ENCODE results near the gene SMTNL2. TPM values are rescaled to one million over a fixed set of nuclear protein-coding genes. Genes with fewer than 3 reads are reported as not detected.
A peak's percentile ranks its signal among the peaks of the same experiment; 100 is the strongest.

Gene SMTNL2
- total RNA-seq, 1 donor = not detected

DNA sequence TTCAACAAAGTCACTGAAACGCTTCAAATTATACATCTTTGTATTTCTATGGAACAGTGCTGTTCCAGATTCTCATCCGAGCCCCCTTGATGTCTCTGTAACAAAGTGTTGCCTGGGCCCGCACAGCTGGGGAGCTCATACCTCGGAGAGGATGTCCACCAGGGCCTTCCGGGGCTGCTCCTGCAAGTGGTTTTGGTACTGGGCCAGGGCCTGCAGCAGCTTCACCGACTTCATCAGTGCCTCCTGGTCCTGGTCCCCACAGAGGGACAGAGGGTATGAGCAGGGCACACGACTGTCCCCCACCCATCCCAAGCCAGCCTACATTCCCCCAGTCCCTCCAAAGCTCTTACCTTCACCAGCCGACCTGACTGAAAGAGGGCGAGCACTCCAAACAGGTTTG is 30.7 kb upstream of the SMTNL2 start:
- H3K9me3 ChIP-seq (ENCODE audit: low read depth, low read length) = no peaks in the 10 kb centered on the region
- peaks cover 21% of the 10 kb centered on the region for H3K4me1 ChIP-seq (ENCODE audit: insufficient read depth, low read length)
- H3K4me3 ChIP-seq (ENCODE audit: low read length) = no peak overlapping the region
- H3K27me3 ChIP-seq (ENCODE audit: insufficient read depth, low read length) = no peaks in the 10 kb centered on the region

DNA sequence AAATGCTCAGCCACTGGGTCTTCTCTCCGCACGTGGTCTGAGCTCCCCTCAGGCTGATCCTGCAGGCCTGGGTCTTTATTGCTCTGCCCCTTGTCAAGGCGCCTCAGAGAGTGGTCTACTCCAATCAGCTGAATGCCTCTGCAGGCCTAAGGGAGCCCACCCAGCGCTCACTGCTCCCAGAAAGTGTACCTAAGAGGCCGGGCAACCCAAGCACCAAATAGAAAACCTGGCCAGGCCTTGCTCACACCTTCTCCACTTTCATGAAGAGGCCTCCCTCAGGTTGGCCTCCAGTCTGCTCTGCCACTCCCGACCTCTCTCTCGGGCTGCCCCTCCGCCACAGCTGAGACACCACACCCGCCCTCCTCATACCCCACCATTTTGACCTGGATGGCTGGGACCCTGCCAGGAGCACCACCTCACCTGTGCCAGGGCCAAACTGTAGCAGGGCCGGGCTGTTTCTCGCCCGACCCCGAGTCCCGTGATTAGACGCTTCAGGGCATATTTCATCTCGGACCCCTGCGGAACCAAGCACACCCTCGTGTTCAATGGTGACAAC is 29.8 kb upstream of the SMTNL2 start:
- H3K4me3 ChIP-seq (ENCODE audit: low read length) = peak overlapping the region; percentile 82
- no peaks in the 10 kb centered on the region for H3K27me3 ChIP-seq (ENCODE audit: insufficient read depth, low read length)
- peaks cover 21% of the 10 kb centered on the region for H3K4me1 ChIP-seq (ENCODE audit: insufficient read depth, low read length)
- no peaks in the 10 kb centered on the region for H3K9me3 ChIP-seq (ENCODE audit: low read depth, low read length)

DNA sequence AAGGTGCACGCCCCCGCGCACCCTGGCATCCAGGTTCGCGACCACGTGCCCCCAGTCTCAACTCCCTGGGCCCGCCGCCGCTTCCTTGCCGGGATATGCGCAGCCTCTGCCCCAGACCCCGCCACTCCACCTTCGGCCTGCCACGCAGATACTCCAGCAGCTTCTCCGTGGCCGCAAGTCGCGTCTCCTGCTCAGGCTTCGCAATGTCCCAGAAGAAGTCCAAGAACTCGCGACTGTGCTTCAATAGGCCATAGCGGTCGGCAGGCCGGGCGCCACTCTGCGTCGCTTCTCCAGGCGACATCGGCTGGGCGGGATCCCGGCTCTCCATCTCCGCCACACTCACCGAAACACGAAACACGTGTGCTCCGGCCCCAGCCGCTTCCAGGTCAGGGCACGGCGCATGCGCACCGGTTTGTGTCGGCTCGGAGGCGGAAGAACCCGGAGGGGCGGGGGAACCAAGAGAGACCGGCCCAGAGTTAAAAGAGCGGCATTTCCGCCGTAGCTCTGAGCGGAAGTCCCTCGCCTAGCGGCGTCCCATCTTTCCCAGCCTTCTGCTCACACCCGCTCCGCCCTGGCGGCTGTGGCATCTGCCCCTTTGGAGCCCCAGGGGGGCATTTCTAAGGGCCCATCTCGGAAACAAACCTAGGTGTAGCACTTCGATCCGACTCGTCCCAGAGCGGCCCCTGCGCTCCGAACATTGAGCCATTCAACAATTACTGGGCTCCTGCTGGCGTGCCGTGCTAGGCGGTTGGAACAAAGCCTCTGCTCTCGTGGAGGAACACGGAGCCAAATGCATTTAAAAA is 29.1 kb upstream of the SMTNL2 start, which contains the start of gene MYBBP1A:
Gene MYBBP1A (minus strand): TSS at position 388 of the 803 bp plus-strand sequence. CDS start 60 bp downstream, at position 328.
- no peaks in the 10 kb centered on the region for H3K27me3 ChIP-seq (ENCODE audit: insufficient read depth, low read length)
- H3K4me3 ChIP-seq (ENCODE audit: low read length) = peak within 1 kb of the TSS; percentile 82

DNA sequence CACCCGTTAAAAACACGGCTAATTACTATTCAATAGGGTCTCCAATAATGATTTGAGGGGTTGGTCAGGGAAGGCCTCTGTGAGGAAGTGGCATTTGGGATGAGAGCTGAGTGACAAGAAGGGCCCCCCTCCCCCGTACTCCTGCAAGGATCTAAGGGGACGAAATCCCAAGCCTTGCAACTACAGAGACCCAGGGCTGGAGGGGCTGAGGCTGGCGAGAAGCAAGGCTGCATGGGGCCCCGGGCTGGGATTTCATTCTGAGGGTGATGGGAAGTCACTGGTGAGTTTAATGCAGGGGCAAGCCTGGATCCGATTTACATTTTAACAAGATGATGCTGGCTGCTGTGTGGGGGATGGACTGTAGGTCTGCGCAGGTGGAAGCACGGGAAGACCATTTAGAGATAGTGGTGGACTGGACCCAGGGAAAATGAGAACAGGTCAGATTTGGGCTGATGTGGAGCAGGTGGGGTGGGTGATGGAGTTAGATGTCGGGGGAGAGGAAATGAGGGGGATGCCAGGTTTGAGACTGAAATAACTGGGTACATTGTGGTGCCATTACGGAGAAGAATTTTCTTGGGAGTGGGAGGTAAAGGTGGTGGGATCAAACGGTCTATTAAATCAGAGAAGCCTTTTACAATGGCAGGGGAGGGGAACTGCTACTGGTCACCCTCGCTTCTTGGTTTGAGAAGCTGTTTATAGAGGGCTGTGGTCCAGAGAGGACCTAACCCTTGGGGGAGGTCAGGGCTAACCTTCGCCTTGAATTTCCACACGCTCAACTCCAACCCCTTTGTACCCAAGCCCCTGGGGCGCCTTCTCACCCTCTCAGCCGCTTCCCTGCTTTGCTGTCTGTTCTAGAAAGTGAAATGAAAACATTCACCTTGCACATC is 28.2 kb upstream of the SMTNL2 start:
- H3K4me3 ChIP-seq (ENCODE audit: low read length) = peak overlapping the region; percentile 82

More for the DNA sequence above, 29.1 kb upstream of the SMTNL2 start, which contains the start of gene MYBBP1A:
- Histone ChIP-seq H3K4me1 (ENCODE audit: insufficient read depth, low read length) (peaks cover 21% of the 10 kb centered on the region), H3K9me3 (ENCODE audit: low read depth, low read length) (no peaks in the 10 kb centered on the region)

DNA sequence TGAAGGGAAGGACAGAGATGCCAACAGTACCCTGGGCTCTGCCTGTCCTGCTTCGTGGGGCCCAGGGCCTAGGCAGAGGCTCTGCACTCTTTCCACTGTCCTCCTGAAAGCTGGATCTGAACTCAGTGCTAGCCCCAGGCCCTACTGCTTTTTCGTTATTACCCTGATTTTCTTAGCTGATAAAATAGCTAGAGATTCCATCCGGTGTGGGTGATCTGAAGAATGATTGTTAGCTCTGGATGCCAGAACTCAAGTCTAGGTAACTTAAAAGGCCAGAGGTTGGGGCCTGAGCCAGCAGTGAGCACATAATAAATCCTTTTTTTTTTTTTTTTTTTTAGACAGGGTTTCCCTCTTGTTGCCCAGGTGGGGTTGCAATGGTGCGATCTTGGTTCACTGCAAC is 27.3 kb upstream of the SMTNL2 start:
- Histone ChIP-seq H3K4me1 (ENCODE audit: insufficient read depth, low read length) (peaks cover 23% of the 10 kb centered on the region), H3K4me3 (ENCODE audit: low read length) (no peak overlapping the region), H3K27me3 (ENCODE audit: insufficient read depth, low read length) (no peaks in the 10 kb centered on the region), H3K9me3 (ENCODE audit: low read depth, low read length) (no peaks in the 10 kb centered on the region)

More for the DNA sequence above, 28.2 kb upstream of the SMTNL2 start:
- H3K9me3 ChIP-seq (ENCODE audit: low read depth, low read length) = no peaks in the 10 kb centered on the region
- peaks cover 21% of the 10 kb centered on the region for H3K4me1 ChIP-seq (ENCODE audit: insufficient read depth, low read length)
- no peaks in the 10 kb centered on the region for H3K27me3 ChIP-seq (ENCODE audit: insufficient read depth, low read length)

DNA sequence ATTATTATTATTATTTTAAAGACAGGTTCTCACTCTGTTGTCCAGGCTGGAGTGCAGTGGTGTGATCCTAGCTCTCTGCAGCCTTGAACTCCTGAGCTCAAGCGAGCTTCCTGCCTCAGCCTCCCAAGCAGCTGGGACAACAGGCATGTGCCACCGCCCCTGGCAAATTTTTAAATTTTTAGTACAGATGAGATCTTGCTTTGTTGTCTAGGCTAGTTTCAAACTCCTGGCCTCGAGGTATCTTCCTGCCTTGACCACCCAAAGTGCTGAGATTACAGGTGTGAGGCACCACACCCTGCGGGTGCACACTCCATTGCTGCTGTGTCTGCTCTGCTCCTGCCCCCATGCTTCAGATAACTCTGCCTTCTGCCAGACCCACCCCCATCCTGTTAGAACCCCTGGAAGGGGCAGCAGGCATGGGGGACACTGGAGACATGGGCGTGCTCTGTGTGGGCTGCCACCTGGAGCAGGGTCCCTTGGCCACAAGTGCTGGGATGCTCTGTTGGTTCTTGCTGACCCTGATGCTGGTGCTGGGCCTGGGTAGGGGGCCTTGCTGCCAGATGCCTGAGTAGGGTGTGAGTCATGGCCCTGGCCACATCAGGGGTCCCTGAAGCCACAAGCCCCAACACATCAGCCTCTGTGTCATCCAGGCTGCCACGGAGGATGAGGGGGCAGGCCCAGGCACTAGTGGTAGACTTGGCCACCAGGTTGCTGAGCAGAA is 26.5 kb upstream of the SMTNL2 start:
- H3K4me3 ChIP-seq (ENCODE audit: low read length) = no peak overlapping the region
- H3K9me3 ChIP-seq (ENCODE audit: low read depth, low read length) = no peaks in the 10 kb centered on the region
- H3K4me1 ChIP-seq (ENCODE audit: insufficient read depth, low read length) = peaks cover 30% of the 10 kb centered on the region
- H3K27me3 ChIP-seq (ENCODE audit: insufficient read depth, low read length) = no peaks in the 10 kb centered on the region

DNA sequence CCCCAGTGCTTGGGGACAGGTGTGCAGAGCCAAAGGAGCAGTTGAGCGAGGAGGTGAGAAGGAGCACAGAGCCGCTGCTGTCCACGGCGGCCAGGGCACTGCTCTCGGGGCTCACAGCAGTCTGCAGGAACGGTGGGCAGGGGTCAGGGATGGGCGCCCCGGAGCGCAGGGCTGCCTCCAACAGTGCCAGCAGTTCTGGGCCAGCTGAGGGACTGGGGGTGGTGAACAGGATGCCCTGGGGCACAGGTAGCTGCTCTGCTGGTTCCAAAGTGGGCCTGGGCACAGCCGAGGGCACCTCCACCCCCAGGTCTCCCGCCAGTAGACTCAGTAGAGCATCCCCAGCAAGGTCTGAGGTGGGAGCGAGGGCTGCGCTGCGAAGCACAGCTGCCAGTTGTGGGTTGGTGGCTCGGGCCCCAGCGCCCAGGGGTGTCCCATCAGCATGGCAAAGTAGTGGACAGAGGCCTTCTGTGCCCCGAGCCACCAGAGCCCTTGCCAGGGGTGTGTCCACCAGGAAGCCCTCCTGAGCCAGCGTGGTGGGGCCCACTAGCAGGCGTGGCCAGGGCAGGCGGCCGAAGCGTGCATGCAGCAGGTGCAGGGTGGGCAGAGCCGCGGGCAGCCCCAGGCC is 25.9 kb upstream of the SMTNL2 start:
- no peaks in the 10 kb centered on the region for H3K9me3 ChIP-seq (ENCODE audit: low read depth, low read length)
- H3K4me1 ChIP-seq (ENCODE audit: insufficient read depth, low read length) = peaks cover 30% of the 10 kb centered on the region
- H3K27me3 ChIP-seq (ENCODE audit: insufficient read depth, low read length) = no peaks in the 10 kb centered on the region
- H3K4me3 ChIP-seq (ENCODE audit: low read length) = no peak overlapping the region

DNA sequence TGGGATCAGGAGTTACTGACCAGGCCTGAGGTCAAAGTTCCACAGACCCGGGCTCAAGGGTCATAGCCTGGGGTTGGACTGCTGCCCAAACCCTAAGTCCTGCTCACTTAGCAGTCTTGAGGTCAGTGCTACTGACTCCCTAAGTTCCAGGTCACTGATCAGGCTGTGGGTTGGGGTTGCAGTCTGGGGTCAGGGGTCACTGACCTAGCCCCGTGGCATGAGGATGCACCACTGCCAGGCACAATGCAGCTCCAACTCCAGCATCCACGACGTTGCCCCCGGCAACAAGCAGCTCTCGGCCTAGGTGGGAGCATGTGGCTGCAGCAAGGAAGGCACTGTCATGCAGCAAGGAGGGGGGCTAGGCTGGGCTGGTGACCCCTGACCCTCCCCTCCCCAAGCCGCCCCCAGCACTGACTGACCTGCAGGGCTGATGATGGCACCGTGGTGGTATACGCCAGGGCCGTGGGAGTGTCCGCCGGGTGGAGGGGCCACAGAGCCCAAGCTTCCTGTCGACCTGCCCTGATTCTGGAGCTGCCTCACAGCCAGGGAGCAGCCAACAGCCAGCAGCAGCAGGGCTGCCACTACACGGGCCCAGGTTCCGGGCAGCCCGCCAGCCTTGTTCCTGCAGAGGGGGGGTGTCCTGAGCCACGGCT is 25.1 kb upstream of the SMTNL2 start:
- H3K27me3 ChIP-seq (ENCODE audit: insufficient read depth, low read length) = no peaks in the 10 kb centered on the region
- H3K9me3 ChIP-seq (ENCODE audit: low read depth, low read length) = no peaks in the 10 kb centered on the region
- peaks cover 23% of the 10 kb centered on the region for H3K4me1 ChIP-seq (ENCODE audit: insufficient read depth, low read length)
- H3K4me3 ChIP-seq (ENCODE audit: low read length) = no peak overlapping the region

DNA sequence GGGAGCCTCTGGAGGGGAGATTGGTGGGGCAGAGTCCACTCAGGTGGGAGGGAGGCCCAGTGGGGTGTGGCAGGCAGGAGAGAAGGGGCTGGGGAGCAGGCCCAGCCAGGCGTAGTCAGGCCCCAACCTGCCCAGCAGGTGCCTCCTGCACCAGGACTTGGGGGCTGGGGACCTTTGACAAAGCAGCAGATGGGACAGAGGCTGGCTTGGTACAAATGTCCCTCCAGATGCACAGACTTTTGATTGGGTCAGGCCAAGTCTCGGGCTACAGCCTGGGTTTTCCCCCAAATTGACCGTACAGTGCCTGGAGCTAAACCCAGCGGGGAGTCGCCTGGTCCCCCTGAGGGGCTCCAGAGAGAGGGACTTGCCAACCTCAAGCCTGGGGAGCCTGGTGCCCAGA is 24.4 kb upstream of the SMTNL2 start:
- Histone ChIP-seq H3K27me3 (ENCODE audit: insufficient read depth, low read length) (no peaks in the 10 kb centered on the region), H3K4me3 (ENCODE audit: low read length) (no peak overlapping the region), H3K9me3 (ENCODE audit: low read depth, low read length) (no peaks in the 10 kb centered on the region), H3K4me1 (ENCODE audit: insufficient read depth, low read length) (peaks cover 16% of the 10 kb centered on the region)

DNA sequence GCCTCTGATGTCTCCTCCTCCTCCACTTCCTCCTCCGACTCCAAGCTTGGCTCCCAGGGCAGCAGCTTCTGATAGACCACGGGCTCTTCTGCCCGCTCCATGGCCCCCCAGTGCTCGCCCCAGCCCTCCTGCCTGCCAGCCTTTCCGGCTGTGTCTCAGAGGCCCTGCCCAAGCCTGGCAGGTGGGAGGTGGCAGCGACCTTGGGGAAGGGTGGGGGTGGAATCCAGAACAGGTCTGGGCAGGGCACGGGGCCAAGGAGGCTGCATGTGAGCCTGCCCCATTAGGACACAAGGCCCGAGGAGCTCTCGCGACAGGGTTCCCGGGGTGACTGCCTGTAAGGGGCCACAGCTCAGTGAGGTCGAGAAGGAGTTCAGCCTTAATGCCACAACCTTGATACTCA is 23.9 kb upstream of the SMTNL2 start, which contains the start of gene GGT6:
Gene GGT6 (minus strand): TSS at position 157 of the 400 bp plus-strand sequence. CDS start 56 bp downstream, at position 101.
- H3K4me1 ChIP-seq (ENCODE audit: insufficient read depth, low read length) = peaks cover 17% of the 10 kb centered on the region
- H3K4me3 ChIP-seq (ENCODE audit: low read length) = no peak within 1 kb of the TSS
- H3K9me3 ChIP-seq (ENCODE audit: low read depth, low read length) = no peaks in the 10 kb centered on the region
- H3K27me3 ChIP-seq (ENCODE audit: insufficient read depth, low read length) = no peaks in the 10 kb centered on the region

DNA sequence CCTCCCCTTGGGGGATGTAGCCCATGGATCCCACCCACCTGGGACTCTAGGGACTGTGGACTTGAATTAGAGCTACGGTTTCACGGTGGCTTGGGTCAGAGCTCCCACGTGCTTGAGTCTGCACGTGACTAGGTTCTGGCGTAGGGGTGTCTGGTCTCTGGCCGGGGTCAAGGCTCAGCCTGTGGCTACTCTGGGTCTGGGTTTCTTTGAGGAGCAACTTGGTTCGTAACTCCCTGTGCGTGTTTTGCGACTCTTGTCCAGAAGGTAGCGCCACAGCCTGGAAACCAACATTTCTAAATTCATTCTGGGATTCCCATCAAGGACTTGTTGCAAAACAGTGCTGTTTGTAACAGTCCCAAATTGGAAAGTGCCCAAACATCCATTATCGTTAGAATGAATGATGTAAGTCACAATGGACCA is 23.5 kb upstream of the SMTNL2 start:
- Histone ChIP-seq H3K4me3 (ENCODE audit: low read length) (no peak overlapping the region), H3K27me3 (ENCODE audit: insufficient read depth, low read length) (no peaks in the 10 kb centered on the region), H3K4me1 (ENCODE audit: insufficient read depth, low read length) (peaks cover 18% of the 10 kb centered on the region), H3K9me3 (ENCODE audit: low read depth, low read length) (no peaks in the 10 kb centered on the region)

DNA sequence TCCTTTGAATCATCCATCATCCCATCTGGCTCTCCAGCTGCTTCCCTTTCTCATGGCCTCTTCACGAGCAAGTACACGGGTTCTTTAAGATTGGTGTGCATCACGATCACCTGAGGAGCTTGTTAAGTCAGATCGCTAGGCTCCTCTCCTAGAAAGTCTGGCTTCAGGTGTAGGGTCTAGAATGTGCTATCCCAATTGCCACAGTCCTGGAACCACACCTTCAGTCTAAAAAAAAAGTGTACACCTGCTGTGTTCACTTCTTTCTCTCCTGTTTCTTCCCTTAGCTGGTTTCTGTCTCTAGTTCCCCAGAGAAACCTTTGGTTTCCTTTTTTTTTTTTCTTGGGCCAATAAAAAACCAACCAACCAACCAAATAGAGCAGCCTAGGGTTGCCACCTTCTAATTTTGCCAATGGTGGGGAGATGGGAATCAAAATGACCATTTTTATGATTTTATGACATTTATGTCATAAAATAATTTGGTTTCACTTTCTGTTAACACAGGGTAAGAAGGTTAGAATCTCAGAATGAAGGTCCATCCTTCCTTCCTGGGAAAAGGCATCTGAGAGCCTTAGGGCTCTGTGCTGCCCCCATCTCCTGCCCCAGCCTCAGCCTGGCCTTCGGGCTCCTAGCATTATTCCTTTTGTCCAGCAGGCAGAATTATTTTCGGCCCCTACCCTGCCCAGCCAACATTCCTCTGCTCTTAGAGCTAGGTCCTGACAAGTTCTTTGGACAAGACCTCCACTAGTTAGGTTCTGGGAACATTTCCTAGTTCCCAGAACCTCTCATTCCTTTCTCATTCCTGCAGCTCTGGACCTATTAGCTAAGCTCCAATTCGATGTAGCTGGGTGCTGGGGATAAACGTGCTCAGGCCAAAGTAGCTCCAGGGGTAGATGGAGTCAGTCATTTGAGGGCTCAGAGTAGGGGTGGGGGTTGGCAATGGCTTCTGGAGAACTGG is 22.0 kb upstream of the SMTNL2 start:
- H3K4me1 ChIP-seq (ENCODE audit: insufficient read depth, low read length) = peaks cover 14% of the 10 kb centered on the region
- no peaks in the 10 kb centered on the region for H3K27me3 ChIP-seq (ENCODE audit: insufficient read depth, low read length)
- no peak overlapping the region for H3K4me3 ChIP-seq (ENCODE audit: low read length)
- H3K9me3 ChIP-seq (ENCODE audit: low read depth, low read length) = no peaks in the 10 kb centered on the region
